HG03175 (cell line): Measurements from ENCODE around the gene KRT8.
"Not testable (repeated sequence)": the region's sequence is repeated elsewhere in the genome, so short reads cannot be mapped to it uniquely, and the experiment has no call there.

Source experiments
- ATAC-seq: cut with Tn5 transposase; IDR thresholded peaks from one replicate; pipeline ENCODE4 v1.9.1; 2021; ENCODE audit warnings: mild to moderate bottlenecking, moderate library complexity; ENCODE audit not compliant: unreplicated experiment

The KRT8 gene

GRCh38 chr12:52904509-52905300 is at the start of gene KRT8:
Gene KRT8, minus strand, starts transcription at chr12:52905076. Its CDS starts 95 bp downstream, at chr12:52904981.
- not testable (repeated sequence) for ATAC-seq

GRCh38 chr12:52953181-52953841 is 48.4 kb upstream of the KRT8 start:
- no peak for ATAC-seq

GRCh38 chr12:52952076-52952801 is 47.4 kb upstream of the KRT8 start:
- ATAC-seq: no peak

- ATAC-seq: no peak
Measured at GRCh38 chr12:52951640-52952039, 46.8 kb upstream of the KRT8 start.

- ATAC-seq: no peak
Measured at GRCh38 chr12:52951126-52951525, 46.2 kb upstream of the KRT8 start.

DNA sequence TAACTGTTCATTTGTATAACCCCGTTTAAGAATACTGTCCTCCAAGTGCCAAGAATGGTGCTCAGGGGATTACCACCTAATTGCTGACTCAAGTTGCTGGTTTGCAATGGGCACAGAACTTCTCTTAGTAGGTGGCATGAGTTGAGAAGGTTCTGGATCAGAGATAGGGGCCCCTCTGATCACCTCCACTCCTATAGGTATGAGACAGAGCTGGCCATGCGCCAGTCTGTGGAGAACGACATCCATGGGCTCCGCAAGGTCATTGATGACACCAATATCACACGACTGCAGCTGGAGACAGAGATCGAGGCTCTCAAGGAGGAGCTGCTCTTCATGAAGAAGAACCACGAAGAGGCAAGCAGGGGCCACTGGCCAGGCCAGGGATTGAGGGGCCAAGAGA is 45.7 kb upstream of the KRT8 start:
- no peak for ATAC-seq

DNA sequence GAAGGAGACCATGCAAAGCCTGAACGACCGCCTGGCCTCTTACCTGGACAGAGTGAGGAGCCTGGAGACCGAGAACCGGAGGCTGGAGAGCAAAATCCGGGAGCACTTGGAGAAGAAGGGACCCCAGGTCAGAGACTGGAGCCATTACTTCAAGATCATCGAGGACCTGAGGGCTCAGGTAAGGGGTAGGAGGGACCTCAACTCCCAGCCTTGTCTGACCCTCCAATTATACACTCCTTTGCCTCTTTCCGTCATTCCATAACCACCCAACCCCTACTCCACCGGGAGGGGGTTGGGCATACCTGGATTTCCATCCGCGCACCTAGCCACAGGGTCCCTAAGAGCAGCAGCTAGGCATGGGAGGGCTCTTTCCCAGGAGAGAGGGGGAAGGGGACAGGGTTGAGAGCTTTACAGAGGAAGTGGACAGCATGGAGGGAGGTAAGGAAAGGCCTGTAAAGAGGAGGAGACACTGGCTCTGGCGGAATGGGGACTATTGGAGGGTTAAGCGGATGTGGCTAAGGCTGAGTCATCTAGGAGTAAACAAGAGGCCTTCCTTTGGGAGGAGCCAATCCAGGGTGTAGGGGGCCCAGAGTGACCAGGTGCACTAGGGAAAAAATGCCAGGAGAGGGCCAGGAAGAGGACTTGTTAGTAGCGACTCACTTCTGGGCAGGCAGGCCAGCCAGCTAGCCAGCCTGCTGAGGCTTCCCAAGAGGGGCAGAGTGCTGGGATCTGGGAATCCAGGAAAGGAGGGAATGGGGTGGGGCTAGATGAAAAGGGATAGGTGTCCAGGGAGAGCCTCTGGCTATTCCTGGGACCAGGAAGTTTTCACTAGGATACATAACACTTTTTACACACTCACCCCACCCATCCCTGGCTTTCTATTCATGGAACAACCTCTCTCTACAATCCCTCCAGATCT is 44.8 kb upstream of the KRT8 start:
- ATAC-seq: no peak

- no peak for ATAC-seq
Measured at GRCh38 chr12:52947738-52948423, 43.0 kb upstream of the KRT8 start.

DNA sequence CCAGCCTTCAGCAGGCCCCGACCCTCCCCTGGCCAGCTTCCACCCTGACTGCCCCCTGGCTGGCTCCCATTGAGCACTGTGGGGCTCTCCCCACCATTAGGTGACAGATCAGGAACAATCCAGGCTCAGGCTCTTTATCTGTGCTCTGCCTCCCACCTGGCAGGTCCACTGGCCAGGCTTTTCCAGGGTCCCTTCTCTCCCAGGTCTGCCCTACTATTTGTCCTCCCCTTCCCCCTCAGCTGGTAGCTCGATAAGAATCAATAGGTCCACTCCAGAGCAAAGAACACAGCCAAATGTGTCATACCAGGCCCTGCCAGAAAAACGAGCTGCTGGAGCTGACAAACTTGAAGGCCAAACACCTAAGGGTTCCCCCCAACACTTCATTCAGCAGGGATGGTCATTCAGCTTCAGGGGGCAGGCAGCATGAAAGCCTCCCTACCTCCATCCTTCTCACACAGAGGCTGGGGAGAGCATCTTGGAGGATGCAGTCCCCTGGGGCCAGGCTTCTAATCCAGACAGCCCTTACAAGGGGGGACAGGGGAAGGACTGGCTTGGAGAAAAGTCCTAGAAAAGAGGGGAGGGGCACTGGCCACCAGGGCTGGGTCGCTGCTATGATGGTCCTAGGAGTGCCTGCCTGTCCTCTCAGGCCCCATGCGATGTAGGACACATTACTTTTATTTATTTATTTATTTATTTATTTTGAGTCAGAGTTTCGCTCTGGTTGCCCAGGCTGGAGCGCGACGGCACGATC is 42.1 kb upstream of the KRT8 start:
- no peak for ATAC-seq

DNA sequence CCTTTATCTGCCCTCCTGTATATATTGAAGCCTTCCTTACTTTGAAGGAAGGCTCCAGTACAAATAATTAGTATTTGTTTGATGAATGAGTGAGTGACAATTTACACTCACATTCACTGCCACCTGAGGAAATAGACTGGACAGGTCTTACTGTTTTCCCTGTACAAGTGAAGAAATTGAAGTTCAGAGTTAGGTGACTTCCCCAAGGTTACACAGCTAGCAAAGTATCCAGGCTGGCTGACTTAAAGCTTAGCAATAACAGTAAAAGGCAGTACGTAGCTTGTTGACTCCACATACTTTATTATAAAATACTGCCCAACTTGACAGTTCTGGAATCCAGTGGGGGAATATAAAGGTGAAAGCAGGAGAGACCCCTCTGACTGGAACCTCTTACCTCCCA is 41.5 kb upstream of the KRT8 start:
- no peak for ATAC-seq

DNA sequence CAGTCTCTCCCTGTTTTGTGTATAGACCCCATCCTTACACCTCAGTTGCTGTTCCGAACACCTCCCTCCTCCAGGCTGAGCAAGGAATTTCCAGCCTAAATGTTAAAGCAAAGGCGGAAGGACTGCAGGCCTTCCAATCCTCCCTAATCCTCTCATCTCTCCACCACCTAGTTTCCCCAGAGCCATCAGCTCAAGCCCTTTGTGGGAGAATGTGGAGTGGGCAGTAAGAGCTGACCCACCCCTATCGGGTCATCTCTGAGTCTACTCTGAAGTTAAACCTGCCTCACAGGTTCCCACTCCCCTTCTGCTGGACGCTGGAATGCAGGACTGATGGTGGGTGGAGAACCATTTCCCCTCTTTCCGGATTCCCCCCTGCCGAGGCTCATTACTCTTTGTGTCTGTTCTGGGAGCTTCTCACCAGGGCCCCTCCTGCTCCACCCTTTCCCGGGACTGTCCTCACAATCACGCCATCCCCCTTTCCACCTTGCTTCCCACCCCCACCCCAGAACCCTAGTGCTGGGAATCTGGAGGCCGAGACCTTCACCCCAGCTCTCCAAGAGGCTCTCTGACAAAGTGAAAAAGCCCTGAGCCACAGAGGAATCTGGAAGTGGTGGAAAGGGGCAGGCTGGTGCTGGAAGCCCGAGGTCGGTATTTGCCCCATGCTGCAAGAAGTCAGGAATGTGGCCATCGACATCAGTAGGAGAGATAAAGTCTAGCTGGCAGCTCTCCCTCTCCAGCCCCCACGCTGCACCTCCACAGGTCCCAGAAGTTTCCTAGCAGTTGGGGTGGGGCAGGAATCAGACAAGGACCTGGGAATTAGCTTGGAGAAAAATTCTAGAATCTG is 40.7 kb upstream of the KRT8 start:
- no peak for ATAC-seq

GRCh38 chr12:52944683-52945388 is 40.0 kb upstream of the KRT8 start:
- no peak for ATAC-seq

DNA sequence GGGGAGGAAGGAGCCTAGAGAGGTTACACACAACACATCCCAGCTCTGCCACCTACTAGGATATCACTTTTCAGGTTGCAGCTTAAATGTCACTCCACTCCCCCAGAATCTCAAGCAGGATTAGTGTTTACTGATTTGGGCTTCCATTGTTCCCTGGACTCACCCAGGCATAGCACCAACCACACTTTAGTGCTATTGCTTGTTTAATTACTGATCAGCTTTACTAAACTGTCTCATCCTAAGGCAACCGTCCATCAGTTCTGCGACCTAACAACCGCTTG is 38.0 kb upstream of the KRT8 start:
- ATAC-seq: no peak

DNA sequence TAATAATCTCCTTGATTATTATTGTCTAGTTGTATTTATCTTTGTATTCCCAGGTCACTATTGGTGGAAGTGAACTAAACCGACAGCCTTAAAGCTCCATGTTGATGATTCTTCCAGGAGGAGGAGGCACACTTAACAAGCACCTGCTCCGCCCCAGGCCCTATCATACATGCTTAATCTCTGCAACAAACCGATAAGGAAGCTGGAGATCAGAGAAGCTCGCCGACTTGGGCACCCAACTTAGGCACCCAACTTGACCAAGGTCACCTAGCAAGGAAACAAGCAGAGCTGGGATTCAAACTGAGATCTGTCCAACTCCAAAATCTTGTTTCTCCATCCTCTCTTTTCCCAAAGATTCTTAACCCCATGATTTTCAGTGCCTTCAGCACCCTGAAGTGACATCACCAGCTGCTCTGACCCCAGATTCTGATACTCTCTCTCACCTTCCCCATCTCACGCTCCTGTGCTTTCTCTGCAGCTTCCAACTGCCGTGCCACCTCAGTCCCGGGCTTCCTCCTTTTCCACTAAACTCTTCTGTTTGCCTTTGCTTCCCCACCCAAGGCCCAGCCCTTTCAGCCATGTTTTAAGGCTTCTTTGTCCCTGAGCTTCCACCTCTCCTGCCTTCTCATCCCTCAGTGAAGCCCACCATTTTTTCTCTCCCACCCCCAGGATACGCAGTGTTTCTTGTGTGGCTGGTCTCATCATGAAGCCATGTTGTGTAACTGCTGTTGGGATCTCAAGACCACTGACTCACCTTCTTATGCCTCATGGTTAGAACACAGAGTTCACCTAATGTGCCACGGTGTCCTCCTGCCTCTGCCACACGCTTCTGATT is 37.4 kb upstream of the KRT8 start:
- ATAC-seq: no peak

GRCh38 chr12:52929538-52929937 is 24.7 kb upstream of the KRT8 start:
- no peak for ATAC-seq

GRCh38 chr12:52927964-52928363 is 23.1 kb upstream of the KRT8 start:
- no peak for ATAC-seq

GRCh38 chr12:52926596-52927234 is 21.8 kb upstream of the KRT8 start:
- ATAC-seq: no peak
